VCaP (cell line): ENCODE data around the gene NUDT7.

Experiments
- H3K27ac ChIP-seq: fragments of 450-650 bp; 2 replicates; pipeline ENCODE4 v1.5.1; 2017
- TF ChIP-seq, protein P1 (sequence below): fragments of 450-650 bp; conservative IDR thresholded peaks from 2 replicates; pipeline ENCODE4 v1.5.1; 2017; ENCODE audit warnings: mild to moderate bottlenecking, moderate library complexity

NUDT7 gene

DNA sequence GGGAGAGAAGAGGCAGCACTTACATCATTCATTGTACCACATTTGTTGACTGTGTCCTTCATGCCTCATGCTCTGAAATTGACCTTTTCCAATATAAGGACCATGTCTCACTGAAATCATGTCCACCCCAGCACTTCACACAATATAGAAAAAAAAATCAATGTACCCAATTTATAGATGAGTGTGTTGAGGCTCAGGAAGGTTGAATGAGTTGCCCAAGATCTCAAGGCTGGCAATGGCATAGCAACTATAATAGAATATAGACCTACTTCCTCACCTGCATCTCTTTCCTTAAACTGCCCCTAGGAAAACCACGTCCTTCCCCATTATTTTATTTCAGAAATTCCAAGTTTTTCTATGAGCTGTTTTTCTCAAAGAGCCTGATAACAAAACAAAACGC lies 65.1 kb downstream of the NUDT7 start:
- TF ChIP-seq, protein P1, sequence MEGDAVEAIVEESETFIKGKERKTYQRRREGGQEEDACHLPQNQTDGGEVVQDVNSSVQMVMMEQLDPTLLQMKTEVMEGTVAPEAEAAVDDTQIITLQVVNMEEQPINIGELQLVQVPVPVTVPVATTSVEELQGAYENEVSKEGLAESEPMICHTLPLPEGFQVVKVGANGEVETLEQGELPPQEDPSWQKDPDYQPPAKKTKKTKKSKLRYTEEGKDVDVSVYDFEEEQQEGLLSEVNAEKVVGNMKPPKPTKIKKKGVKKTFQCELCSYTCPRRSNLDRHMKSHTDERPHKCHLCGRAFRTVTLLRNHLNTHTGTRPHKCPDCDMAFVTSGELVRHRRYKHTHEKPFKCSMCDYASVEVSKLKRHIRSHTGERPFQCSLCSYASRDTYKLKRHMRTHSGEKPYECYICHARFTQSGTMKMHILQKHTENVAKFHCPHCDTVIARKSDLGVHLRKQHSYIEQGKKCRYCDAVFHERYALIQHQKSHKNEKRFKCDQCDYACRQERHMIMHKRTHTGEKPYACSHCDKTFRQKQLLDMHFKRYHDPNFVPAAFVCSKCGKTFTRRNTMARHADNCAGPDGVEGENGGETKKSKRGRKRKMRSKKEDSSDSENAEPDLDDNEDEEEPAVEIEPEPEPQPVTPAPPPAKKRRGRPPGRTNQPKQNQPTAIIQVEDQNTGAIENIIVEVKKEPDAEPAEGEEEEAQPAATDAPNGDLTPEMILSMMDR = no peak
- H3K27ac ChIP-seq = no peak overlapping the region

DNA sequence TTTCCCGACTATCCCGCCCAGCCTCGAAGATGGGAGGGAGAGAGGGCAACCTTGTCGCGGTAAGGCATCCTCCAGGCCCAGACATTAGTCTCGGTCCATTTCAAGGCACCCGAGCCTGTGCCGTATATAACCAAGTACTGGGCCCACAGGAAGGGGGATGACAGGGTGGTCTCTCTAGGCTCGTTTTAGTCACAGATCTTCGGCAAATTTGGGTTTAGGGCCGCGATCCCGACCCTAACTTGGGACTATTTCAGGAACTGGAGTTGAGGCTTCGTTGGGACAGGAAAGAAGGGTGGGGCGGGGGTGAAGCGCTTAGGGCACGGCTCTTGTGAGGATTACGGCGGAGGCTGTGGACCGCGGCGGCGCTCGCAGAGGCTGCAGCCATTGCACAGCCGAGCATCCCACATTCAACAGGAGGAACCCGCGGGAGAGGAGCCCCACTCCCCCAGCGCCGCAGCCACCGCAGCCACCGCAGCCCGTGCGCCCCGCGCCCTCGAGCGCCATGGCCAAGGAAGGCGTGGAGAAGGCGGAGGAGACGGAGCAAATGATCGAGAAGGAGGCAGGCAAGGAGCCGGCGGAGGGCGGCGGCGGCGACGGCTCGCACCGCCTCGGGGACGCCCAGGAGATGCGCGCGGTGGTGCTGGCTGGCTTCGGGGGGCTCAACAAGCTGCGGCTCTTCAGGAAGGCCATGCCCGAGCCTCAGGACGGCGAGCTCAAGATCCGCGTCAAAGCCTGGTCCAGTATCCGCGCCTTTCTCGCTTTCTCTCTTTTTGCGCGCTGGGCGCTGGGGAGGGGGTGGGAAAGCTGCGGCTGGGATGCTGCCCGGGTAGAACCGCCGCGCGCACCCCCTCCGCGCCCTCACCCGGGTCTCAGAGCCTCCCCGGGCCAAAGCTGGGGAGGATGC lies 66.1 kb downstream of the NUDT7 start, which contains the start of gene VAT1L:
TSS of gene VAT1L (plus strand) at position 384 of the 904 bp plus-strand sequence. CDS start at position 503, 119 bp downstream.
- no peak within 1 kb of the TSS for H3K27ac ChIP-seq
- TF ChIP-seq, protein P1 = no peak

DNA sequence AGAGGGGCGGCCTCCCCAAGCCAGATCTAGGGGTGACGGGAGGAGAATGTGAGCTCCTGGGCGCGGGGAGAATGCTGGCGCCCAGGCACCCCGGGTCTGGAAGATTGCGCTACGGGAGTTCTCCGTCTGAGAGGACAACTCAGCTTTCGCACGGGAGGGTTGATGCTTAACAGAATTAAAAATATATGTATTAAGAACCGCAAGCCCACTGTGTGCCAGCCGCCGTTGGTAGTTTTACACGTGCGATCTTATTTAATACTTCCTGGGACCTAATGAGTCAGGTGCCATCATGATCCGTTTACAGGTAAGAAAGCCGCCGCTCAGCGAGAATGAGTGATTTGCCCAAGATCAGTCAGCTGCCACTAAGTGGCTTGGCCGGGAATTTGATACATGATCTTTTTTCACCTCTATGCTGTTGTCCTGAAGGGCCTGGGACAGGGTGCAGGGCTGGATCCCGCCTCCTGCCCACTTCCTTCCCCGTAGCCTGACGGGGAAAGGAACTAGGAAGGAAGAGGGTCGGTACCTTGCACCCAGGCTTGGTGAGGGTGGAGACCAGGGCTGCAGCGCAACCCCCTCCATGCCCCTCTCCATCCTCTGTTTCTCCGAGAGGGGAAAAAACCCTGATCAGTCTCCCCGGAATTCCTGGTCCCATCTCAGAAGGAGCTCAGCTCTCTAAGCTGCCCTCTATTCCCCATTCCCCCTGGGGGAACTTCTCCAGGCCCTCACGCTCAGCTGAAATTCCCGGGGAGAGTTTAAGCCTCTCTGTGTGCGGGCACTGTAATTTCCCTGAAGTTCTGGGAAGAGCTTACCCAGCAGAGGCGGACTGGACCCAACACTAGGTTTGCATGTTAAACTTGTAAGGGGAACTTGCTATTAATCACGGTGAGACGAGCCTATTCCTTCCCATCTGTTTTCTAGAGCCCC lies 67.0 kb downstream of the NUDT7 start:
- H3K27ac ChIP-seq = no peak overlapping the region
- TF ChIP-seq, protein P1 = no peak

DNA sequence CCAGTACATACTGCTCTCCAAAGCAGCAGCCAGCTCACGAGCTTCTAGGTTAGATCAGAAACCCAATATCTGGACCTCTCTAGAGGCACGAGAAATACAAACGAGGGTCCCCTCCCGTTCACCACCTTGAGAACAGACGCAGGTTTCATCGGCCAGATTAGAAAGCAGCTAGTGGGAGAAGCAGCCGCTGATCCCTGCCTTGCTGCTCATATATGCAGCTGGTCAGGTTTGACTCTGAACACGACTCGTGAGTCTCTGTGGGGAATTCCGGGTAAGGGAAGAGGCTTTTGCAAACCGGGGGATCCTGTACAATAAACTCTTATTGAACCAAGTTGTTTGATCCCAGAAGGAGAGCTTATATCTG lies 67.7 kb downstream of the NUDT7 start:
- H3K27ac ChIP-seq = no peak overlapping the region
- TF ChIP-seq, protein P1 = no peak

DNA sequence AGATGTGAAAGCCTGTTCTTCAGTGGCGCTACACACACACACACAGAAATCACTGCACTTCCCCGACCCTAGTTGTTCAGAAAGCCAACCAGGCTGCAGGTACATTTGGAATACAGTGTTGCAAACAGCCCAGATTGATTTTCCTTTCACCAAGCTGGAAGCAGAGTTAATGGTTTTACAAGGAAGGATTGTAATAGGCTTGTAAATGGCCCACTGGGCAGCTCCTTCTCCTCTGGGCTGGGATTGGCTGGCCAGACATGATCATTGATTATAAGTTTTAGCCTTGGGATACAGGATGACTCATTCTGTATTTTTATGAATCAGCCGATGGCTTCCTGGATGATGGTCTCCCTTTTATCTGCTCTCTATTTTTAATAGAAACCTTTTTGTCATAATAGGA lies 68.6 kb downstream of the NUDT7 start:
- TF ChIP-seq, protein P1 = no peak

More for the DNA sequence above, 68.6 kb downstream of the NUDT7 start:
- H3K27ac ChIP-seq = no peak overlapping the region
